Trophoblast cell (in vitro differentiated cells and primary cell): ENCODE results near the gene SUCLG2.

Experiments
- DNase-seq, 2 donors: peaks; one replicate each; pipeline ENCODE4 v3.0.0-alpha.2; 2016
- H2AFZ ChIP-seq: 2 replicates; pipeline ENCODE4 v1.6.1; 2013; ENCODE audit warnings: low read length, moderate library complexity, mild to moderate bottlenecking; ENCODE audit not compliant: insufficient read depth, poor library complexity
- H2AK5ac ChIP-seq: 2 replicates; pipeline ENCODE4 v1.6.1; 2013; ENCODE audit warnings: mild to moderate bottlenecking, low read length
- H2BK120ac ChIP-seq: 2 replicates; pipeline ENCODE4 v1.6.1; 2013; ENCODE audit warnings: low read length, mild to moderate bottlenecking, moderate library complexity; ENCODE audit not compliant: insufficient read depth, poor library complexity
- H2BK12ac ChIP-seq: 2 replicates; pipeline ENCODE4 v1.6.1; 2013; ENCODE audit warnings: mild to moderate bottlenecking, low read length, moderate library complexity
- H2BK5ac ChIP-seq: 2 replicates; pipeline ENCODE4 v1.6.1; 2013; ENCODE audit warnings: low read length, low read depth, moderate library complexity, mild to moderate bottlenecking; ENCODE audit not compliant: poor library complexity
- H3K14ac ChIP-seq: 2 replicates; pipeline ENCODE4 v1.6.1; 2013; ENCODE audit warnings: mild to moderate bottlenecking, low read length
- H3K18ac ChIP-seq: 2 replicates; pipeline ENCODE4 v1.6.1; 2013; ENCODE audit warnings: mild to moderate bottlenecking, low read length
- H3K23ac ChIP-seq: 2 replicates; pipeline ENCODE4 v1.6.1; 2013; ENCODE audit warnings: low read length
- H3K27ac ChIP-seq: 2 replicates; pipeline ENCODE4 v1.5.1; 2013; ENCODE audit warnings: low read depth, mild to moderate bottlenecking, inconsistent platforms, low read length, moderate library complexity
- H3K27me3 ChIP-seq: 2 replicates; pipeline ENCODE4 v1.6.1; 2013; ENCODE audit warnings: inconsistent platforms, mild to moderate bottlenecking, low read length, moderate library complexity; ENCODE audit not compliant: insufficient read depth
- H3K36me3 ChIP-seq, 2 experiments: 1 replicate in 1 of 2; 2 replicates in 1 of 2; pipeline ENCODE4 v1.6.1; 2013; ENCODE audit warnings: low read length in 2 of 2, mild to moderate bottlenecking in 2 of 2, moderate library complexity in 1 of 2; ENCODE audit not compliant: insufficient read depth in 2 of 2, control insufficient read depth in 1 of 2
- H3K4ac ChIP-seq: 2 replicates; pipeline ENCODE4 v1.6.1; 2013; ENCODE audit warnings: low read depth, mild to moderate bottlenecking, low read length, moderate library complexity
- H3K4me1 ChIP-seq, 2 experiments: 1 replicate in 1 of 2; 2 replicates in 1 of 2; pipeline ENCODE4 v1.6.1; 2013; ENCODE audit warnings: low read length in 2 of 2, mild to moderate bottlenecking in 2 of 2, moderate library complexity in 1 of 2; ENCODE audit not compliant: insufficient read depth in 2 of 2, control insufficient read depth in 1 of 2
- H3K4me2 ChIP-seq: 2 replicates; pipeline ENCODE4 v1.6.1; 2013; ENCODE audit warnings: inconsistent platforms, mild to moderate bottlenecking, low read length, moderate library complexity
- H3K4me3 ChIP-seq: 2 replicates; pipeline ENCODE4 v1.5.1; 2013; ENCODE audit warnings: mild to moderate bottlenecking, low read depth, low read length, inconsistent platforms
- H3K79me1 ChIP-seq: one replicate; pipeline ENCODE4 v1.6.1; 2013; ENCODE audit warnings: low read length
- H3K79me2 ChIP-seq: 2 replicates; pipeline ENCODE4 v1.6.1; 2013; ENCODE audit warnings: low read length, mild to moderate bottlenecking; ENCODE audit not compliant: control insufficient read depth, insufficient read depth, poor library complexity
- H3K9ac ChIP-seq: 2 replicates; pipeline ENCODE4 v1.6.1; 2013; ENCODE audit warnings: mild to moderate bottlenecking, low read length
- H3K9me3 ChIP-seq: 2 replicates; pipeline ENCODE4 v1.6.1; 2013; ENCODE audit warnings: low read depth, mild to moderate bottlenecking, control low read depth, inconsistent platforms, low read length; ENCODE audit not compliant: insufficient read depth
- H4K12ac ChIP-seq: 2 replicates; pipeline ENCODE4 v1.6.1; 2013; ENCODE audit warnings: low read depth, mild to moderate bottlenecking, low read length, moderate library complexity
- H4K8ac ChIP-seq: 2 replicates; pipeline ENCODE4 v1.6.1; 2013; ENCODE audit warnings: low read depth, mild to moderate bottlenecking, low read length, moderate library complexity
- H4K91ac ChIP-seq: one replicate; pipeline ENCODE4 v1.6.1; 2013; ENCODE audit warnings: low read depth, mild to moderate bottlenecking, low read length, moderate library complexity
- WGBS: extraction: QIAGEN DNeasy Blood & Tissue Kit; methylation state at CpG from one replicate; pipeline ENCODE4 v1.1.7; 2013; ENCODE audit warnings: missing lambda C conversion rate; ENCODE audit not compliant: insufficient read length, insufficient coverage; ENCODE audit errors: extremely low coverage; 5-methylcytosine and 5-hydroxymethylcytosine counted together

The SUCLG2 gene

DNA sequence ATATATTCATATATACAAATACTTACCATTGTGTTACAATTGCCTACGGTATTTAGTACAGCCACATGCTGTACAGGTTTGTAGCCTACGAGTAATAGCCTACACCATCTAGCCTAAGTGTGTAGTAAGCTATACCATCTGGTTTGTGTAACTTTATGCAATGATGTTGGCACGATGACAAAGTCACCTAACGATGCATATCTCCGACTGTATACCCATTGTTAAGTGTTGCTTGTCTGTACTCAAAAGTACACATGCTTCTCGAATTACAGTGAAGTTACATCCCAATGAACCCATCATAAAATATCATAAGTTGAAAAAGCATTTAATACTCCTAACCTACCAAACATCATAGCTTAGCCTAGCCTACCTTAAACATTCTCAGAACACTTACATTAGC lies 329.2 kb downstream of the SUCLG2 start:
- no CpG with 5 or more reads among the region's 6 CpGs for WGBS
- H3K18ac ChIP-seq, result no peak overlapping the region
- DNase-seq, result no peak

More for the DNA sequence above, 329.2 kb downstream of the SUCLG2 start:
- Histone ChIP-seq H3K79me1 (peaks cover 2% of the 10 kb centered on the region), H4K91ac (no peak overlapping the region), H3K9ac (no peak overlapping the region), H3K27ac (no peak overlapping the region), H4K12ac (no peak overlapping the region), H2BK12ac (no peak overlapping the region), H2AFZ (no peak overlapping the region), H3K14ac (no peak overlapping the region), H3K9me3 (no peaks in the 10 kb centered on the region), H3K4me1 (no peaks in the 10 kb centered on the region), H3K4ac (no peak overlapping the region), H3K23ac (no peak overlapping the region), H3K4me3 (no peak overlapping the region), H2BK5ac (no peak overlapping the region), H2BK120ac (no peak overlapping the region), H2AK5ac (no peak overlapping the region), H3K4me2 (no peak overlapping the region), H3K79me2 (no peaks in the 10 kb centered on the region), H3K36me3 (no peaks in the 10 kb centered on the region), H3K27me3 (no peaks in the 10 kb centered on the region), H4K8ac (no peak overlapping the region)
